Measurements from ENCODE around the gene MAGEB2. TPM values are rescaled to one million over a fixed set of nuclear protein-coding genes. Genes with fewer than 3 reads are reported as not detected.
"Not testable (repeated sequence)": the region's sequence is repeated elsewhere in the genome, so short reads cannot be mapped to it uniquely, and the experiment has no call there.

The MAGEB2 gene, protein sequence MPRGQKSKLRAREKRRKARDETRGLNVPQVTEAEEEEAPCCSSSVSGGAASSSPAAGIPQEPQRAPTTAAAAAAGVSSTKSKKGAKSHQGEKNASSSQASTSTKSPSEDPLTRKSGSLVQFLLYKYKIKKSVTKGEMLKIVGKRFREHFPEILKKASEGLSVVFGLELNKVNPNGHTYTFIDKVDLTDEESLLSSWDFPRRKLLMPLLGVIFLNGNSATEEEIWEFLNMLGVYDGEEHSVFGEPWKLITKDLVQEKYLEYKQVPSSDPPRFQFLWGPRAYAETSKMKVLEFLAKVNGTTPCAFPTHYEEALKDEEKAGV
- not detected in 2 replicates for total RNA-seq

DNA sequence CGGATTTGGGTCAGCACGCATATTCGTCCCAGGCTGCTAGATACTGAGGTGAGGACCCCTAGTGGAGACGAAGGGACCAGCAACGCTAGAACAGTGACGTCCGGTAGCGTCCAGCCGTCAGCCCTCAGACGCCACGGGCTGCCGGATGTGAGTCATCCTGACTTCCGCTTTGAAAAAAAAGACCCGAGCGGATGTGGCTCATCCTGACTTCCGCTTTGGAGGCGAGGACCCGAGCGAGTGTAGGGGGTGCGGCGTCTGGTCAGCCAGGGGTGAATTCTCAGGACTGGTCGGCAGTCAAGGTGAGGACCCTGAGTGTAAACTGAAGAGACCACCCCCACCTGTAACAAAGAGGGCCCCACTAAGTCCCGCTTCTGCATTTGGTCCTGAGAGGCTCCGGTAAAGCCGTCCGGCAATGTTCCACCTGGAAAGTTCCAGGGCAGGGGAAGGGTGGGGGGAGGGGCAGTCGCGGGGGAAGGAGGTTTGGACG is at the start of gene MAGEB2:
Gene MAGEB2 (plus strand): TSS at position 207 of the 487 bp plus-strand sequence. CDS start 3,018 bp downstream, outside the sequence.
- intact Hi-C loops (cut with micrococcal nuclease), result no loop called here

- intact Hi-C loops (cut with micrococcal nuclease), result no loop called here
These were observed 44.5 kb upstream of the MAGEB2 start for GRCh38 chrX:30170900-30171299.

- intact Hi-C loops (cut with micrococcal nuclease), result no loop called here
These were observed 34.0 kb upstream of the MAGEB2 start for GRCh38 chrX:30181353-30181752.

DNA sequence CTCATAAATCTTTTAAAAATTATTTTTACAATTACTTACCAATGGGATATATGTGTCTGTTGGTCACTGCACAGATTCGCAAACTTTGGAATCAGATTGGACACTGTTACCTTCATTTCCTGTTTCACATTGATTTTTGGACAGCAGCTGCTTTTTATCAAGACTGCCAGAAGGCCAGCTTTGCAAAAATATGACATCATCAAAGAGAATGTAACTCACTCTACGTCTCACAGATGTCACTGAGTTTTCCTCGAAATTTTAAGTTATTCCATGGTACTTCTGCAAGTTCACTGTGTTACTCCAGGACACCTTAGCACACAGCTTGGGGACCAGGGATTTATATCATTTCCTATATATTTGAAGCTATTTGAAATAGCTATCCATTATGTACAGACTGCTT is 31.8 kb upstream of the MAGEB2 start:
- intact Hi-C loops (cut with micrococcal nuclease), result no loop called here

GRCh38 chrX:30190426-30190825 is 24.9 kb upstream of the MAGEB2 start:
- intact Hi-C loops (cut with micrococcal nuclease), result no loop called here

DNA sequence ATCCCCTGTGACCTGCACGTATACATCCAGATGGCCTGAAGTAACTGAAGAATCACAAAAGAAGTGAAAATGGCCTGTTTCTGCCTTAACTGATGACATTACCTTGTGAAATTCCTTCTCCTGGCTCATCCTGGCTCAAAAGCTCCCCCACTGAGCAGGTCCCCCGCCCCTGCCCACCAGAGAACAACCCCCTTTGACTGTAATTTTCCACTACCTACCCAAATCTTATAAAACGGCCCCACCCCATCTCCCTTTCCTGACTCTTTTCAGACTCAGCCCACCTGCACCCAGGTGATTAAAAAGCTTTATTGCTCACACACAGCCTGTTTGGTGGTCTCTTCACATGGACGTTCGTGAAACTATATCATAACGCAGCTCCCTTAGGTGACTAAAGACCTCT is 21.5 kb upstream of the MAGEB2 start:
- intact Hi-C loops (cut with micrococcal nuclease), result not testable (repeated sequence)

GRCh38 chrX:30196322-30196721 is 19.0 kb upstream of the MAGEB2 start:
- intact Hi-C loops (cut with micrococcal nuclease), result no loop called here

DNA sequence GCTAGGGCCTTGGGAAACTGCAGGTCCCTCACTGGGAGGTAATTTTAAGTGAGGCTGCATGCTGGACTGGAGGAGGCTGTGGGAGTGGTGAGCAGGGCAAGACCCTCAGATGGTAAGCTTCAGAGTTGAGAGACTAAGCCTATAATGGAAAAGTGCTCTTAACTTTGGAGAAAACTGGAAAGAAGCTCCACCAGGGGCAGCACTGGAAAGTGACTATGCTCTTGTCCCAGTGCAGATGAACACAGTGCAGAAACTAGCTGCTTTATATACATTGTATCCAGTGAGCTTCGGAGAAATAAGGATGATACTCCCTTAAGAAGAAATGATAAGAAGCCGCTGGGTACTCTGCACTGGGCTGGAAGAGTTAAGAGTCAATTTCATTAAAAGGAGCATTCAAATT is 3.2 kb upstream of the MAGEB2 start:
- intact Hi-C loops (cut with micrococcal nuclease), result no loop called here

GRCh38 chrX:30217465-30217864 is 2.1 kb downstream of the MAGEB2 start:
- intact Hi-C loops (cut with micrococcal nuclease), result no loop called here

GRCh38 chrX:30219372-30219771 is 4.0 kb downstream of the MAGEB2 start:
- intact Hi-C loops (cut with micrococcal nuclease), result no loop called here

DNA sequence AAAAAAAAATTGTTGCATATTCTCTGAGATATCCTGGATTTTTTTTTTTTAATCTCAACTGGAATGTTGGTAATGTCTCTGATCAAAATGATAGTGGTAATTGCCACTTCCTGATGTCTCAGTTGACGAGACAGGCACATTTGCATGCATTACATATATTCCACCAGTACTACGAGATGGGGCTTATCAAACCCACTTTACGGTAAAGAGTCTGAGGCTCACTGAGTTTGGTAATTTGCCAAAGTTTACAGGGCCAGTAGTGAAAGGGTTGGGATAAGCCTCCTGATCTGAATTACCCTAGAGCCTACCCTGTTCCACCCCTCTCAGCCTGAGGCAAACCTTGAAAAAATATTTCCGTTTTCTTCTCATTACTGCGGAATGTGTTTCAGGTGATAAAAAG is 5.3 kb downstream of the MAGEB2 start:
- intact Hi-C loops (cut with micrococcal nuclease), result no loop called here

- intact Hi-C loops (cut with micrococcal nuclease), result no loop called here
These were observed 9.2 kb downstream of the MAGEB2 start for GRCh38 chrX:30224536-30224935.

DNA sequence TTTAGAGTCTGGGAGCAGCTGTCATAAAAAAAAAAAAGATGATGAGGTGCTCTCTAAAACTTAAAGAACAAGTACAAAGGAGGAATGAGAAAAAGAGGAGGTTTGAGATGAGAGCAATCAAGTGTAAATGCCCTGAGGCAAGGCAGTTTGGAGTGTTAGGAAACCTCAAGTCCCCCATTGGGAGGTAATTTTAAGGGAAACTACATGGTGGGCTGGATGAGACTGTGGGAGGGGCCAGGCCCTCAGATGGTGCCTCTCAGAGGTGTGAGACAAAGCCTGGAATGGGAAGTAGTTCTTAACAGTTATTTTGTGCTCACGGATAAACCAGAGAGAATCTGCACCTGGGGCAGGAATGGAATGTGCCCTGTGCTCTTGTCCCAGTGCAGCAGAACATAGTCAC is 13.2 kb downstream of the MAGEB2 start:
- intact Hi-C loops (cut with micrococcal nuclease), result no loop called here

DNA sequence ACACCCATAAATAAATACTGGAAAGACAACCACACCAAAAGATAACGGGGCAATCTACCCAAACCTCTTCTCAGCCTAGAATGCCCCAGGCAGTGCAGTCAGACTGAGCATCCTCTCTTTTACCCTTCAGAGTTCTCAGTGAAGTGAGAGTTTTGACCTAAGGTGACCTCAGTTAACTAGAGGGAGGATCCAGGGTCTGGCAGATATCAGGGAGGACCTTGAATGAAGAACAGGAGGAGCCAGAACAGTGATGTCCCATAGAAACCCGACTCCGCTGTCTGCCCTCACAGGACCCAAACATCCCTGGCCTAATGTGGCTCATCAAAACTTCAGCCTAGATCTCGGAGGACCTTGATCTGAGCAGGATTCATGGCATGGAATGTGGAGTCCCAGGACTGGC is 15.0 kb downstream of the MAGEB2 start, which contains the start of gene MAGEB3:
Gene MAGEB3 (plus strand): TSS at position 263 of the 400 bp plus-strand sequence. CDS start 5,268 bp downstream, outside the sequence.
- intact Hi-C loops (cut with micrococcal nuclease), result no loop called here

- intact Hi-C loops (cut with micrococcal nuclease), result no loop called here
These were observed 26.5 kb downstream of the MAGEB2 start, which contains the start of gene MAGEB4 for GRCh38 chrX:30241724-30242415. MAGEB4 (plus strand) TSS chrX:30242000; CDS start chrX:30242136, 136 bp downstream.

DNA sequence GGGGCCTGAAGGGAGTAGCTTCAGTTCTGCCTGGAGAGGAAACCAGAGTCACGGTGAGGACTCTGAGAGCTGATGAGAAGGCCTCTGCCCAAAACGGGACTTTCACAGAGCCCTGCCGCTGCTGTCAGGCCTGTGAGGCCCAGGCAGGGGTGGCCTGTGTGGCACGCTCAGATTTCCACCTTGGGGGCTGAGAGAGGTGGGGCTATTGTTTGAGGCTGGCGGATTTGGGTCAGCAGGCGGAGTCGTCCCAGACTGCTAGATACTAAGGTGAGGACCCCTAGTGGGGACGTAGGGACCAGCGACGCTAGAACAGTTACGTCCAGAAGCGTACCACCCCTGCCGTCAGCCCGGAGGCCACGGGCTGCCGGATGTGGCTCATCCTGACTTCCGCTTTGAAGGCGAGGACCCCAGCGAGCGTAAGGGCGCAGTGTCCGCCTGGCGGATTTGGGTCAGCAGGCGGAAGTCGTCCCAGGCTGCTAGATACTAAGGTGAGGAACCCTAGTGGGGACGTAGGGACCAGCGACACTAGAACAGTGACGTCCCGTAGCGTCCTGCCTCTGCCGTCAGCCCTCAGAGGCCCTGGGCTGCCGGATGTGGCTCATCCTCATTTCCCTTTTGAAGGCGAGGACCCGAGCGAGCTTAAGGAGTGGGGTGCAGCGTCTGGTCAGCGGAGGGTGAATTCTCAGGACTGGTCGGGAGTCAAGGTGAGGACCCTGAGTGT is 31.6 kb downstream of the MAGEB2 start, which contains the start of gene MAGEB1:
Gene MAGEB1 (plus strand): TSS at position 378 of the 721 bp plus-strand sequence. CDS start 3,348 bp downstream, outside the sequence.
- intact Hi-C loops (cut with micrococcal nuclease), result no loop called here

- intact Hi-C loops (cut with micrococcal nuclease), result no loop called here
These were observed 33.5 kb downstream of the MAGEB2 start for GRCh38 chrX:30248854-30249253.

DNA sequence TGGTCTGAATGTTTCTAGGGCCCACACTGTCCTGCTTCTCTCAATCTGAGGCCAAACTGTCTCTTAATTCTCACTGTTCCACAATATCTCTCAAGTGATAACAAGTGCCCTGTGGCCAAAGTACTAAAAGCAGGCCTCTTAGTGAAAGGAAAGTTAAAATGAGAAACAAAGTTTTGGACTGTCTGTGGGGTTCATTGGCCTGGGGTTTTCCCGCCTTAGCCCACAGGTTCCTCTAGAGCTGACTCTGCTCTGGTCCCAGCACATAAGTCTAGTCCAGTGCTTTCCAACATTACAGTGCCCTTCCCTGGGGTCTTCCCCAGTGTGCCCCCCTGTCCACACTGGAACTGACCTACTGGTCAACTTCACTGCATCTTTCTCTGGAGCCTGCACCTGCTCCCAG is 37.9 kb downstream of the MAGEB2 start:
- intact Hi-C loops (cut with micrococcal nuclease), result no loop called here

DNA sequence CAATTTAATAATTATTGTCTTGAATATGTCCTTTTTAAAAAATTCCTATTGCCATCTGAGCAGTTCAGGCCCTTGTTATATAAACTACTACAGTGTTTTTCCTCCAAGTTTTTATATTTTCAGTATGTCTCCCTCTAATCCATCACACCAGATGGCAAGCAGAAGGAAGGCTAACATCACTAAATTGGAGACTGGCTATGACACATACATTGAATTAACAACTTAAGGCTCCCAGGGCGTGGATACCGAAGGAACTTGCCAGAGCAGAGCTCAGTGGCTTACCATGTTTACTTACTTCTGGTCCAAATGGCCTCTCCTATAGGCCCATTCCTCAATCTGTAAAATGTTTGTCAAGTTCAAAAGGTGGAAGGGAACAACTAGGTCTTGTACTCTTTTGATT is 44.6 kb downstream of the MAGEB2 start:
- intact Hi-C loops (cut with micrococcal nuclease), result no loop called here

DNA sequence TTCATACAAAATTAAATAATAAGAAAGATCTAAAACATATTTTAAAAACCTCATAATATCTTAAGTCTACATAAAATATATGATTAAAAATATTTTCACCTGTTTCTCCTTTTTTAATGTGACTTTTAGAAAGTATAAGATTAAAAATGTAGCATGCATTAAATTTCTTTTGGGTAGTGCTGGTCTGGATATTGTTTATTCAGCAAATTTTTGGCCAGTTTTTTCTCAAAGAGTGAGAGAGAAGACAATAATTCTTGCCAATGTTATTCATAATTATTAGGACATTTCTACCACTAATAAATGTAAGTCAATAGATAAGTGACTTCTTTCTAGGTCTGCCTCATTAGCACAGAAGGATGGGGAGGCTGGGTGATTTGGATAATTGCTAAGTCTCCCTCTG is 45.6 kb downstream of the MAGEB2 start:
- intact Hi-C loops (cut with micrococcal nuclease), result no loop called here

- intact Hi-C loops (cut with micrococcal nuclease), result no loop called here
These were observed 47.4 kb downstream of the MAGEB2 start for GRCh38 chrX:30262763-30263162.
